IPS-18a (cell line): Measurements from ENCODE around the gene CNST.
"Not testable (repeated sequence)": the region's sequence is repeated elsewhere in the genome, so short reads cannot be mapped to it uniquely, and the experiment has no call there.

Experiments
- H3K27ac ChIP-seq: one replicate; pipeline ENCODE4 v1.5.1; 2013; ENCODE audit warnings: low read length
- H3K27me3 ChIP-seq: one replicate; pipeline ENCODE4 v1.6.1; 2013; ENCODE audit warnings: mild to moderate bottlenecking, low read length; ENCODE audit not compliant: control insufficient read depth, insufficient read depth
- H3K36me3 ChIP-seq: one replicate; pipeline ENCODE4 v1.6.1; 2013; ENCODE audit warnings: low read depth, low read length; ENCODE audit not compliant: control insufficient read depth
- H3K4me1 ChIP-seq: one replicate; pipeline ENCODE4 v1.6.1; 2013; ENCODE audit warnings: low read depth, low read length; ENCODE audit not compliant: control insufficient read depth
- H3K4me3 ChIP-seq: one replicate; pipeline ENCODE4 v1.5.1; 2013; ENCODE audit warnings: low read length
- H3K9ac ChIP-seq: one replicate; pipeline ENCODE4 v1.6.1; 2013; ENCODE audit warnings: mild to moderate bottlenecking, low read length, moderate library complexity
- H3K9me3 ChIP-seq: one replicate; pipeline ENCODE4 v1.6.1; 2013; ENCODE audit warnings: low read depth, low read length; ENCODE audit not compliant: control insufficient read depth

CNST gene

GRCh38 chr1:246705368-246705767 lies 139.1 kb downstream of the CNST start:
- Histone ChIP-seq H3K9ac (no peak overlapping the region), H3K27me3 (no peaks in the 10 kb centered on the region), H3K36me3 (no peaks in the 10 kb centered on the region), H3K27ac (no peak overlapping the region), H3K9me3 (no peaks in the 10 kb centered on the region), H3K4me3 (no peak overlapping the region), H3K4me1 (no peaks in the 10 kb centered on the region)

DNA sequence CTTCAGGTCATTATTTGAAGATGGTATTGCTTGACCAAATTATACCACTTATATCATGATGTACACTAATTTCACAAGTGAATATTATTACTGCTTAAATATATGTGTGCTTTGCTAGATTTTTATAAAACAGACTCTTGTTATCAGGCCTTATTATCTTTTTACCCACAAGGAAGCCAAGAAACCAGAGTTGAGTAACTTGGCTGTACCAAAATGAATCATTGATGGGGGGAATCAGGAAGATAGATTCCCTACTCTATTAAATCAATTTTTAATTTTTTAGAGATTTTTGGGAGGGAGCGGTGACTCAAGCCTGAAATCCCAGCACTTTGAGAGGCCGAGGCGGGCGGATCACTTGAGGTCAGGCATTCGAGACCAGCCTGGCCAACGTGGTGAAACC lies 141.9 kb downstream of the CNST start:
- Histone ChIP-seq H3K27ac (no peak overlapping the region), H3K36me3 (no peaks in the 10 kb centered on the region), H3K4me3 (no peak overlapping the region), H3K9me3 (no peaks in the 10 kb centered on the region), H3K27me3 (no peaks in the 10 kb centered on the region), H3K9ac (no peak overlapping the region), H3K4me1 (no peaks in the 10 kb centered on the region)

GRCh38 chr1:246709196-246709595 lies 142.9 kb downstream of the CNST start:
- Histone ChIP-seq H3K27me3 (no peaks in the 10 kb centered on the region), H3K4me3 (no peak overlapping the region), H3K4me1 (no peaks in the 10 kb centered on the region), H3K27ac (no peak overlapping the region), H3K36me3 (no peaks in the 10 kb centered on the region), H3K9ac (no peak overlapping the region), H3K9me3 (no peaks in the 10 kb centered on the region)

GRCh38 chr1:246709835-246710234 lies 143.6 kb downstream of the CNST start:
- Histone ChIP-seq H3K9me3 (no peaks in the 10 kb centered on the region), H3K27ac (no peak overlapping the region), H3K9ac (no peak overlapping the region), H3K4me3 (no peak overlapping the region), H3K36me3 (no peaks in the 10 kb centered on the region), H3K27me3 (no peaks in the 10 kb centered on the region), H3K4me1 (no peaks in the 10 kb centered on the region)

GRCh38 chr1:246711548-246712003 lies 145.3 kb downstream of the CNST start:
- H3K9ac ChIP-seq, result no peak overlapping the region
- H3K4me1 ChIP-seq, result no peaks in the 10 kb centered on the region
- no peaks in the 10 kb centered on the region for H3K36me3 ChIP-seq
- H3K4me3 ChIP-seq, result no peak overlapping the region
- H3K27ac ChIP-seq, result no peak overlapping the region
- H3K9me3 ChIP-seq, result no peaks in the 10 kb centered on the region
- H3K27me3 ChIP-seq, result no peaks in the 10 kb centered on the region

DNA sequence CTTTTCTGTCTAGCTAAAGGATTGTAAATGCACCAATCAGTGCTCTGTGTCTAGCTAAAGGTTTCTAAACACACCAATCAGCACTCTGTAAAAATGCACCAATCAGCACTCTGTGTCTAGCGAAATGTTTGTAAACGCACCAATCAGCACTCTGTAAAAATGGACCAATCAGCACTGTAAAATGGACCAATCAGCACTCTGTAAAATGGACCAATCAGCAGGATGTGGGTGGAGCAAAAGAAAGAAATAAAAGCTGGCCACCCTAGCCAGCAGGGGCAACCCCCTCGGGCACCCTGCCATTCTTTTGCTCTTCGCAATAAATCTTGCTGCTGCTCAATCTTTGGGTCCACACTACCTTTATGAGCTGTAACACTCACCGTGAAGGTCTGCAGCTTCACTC lies 146.2 kb downstream of the CNST start:
- not testable (repeated sequence) for H3K27ac ChIP-seq, H3K4me3 ChIP-seq, H3K9ac ChIP-seq, H3K4me1 ChIP-seq, H3K9me3 ChIP-seq, H3K27me3 ChIP-seq, H3K36me3 ChIP-seq
